Cardiac septum (tissue), 1 donor: ENCODE measurements around the gene BACE2. TPM values are rescaled to one million over a fixed set of nuclear protein-coding genes. Genes with fewer than 3 reads are reported as not detected.

Experiments
- DNase-seq: peaks from one replicate; pipeline ENCODE4 v3.0.0-alpha.2; 2020; ENCODE audit warnings: low spot score
- intact Hi-C: fragments of 100-400 bp; cut with DNase I; formaldehyde crosslinking; loops from one replicate; pipeline ENCODE4 v1.14.0; 2022
- total RNA-seq: library from RNA; stranded (reverse); fragmentation: NEBNext Ultra II Directional; extraction: Animal tissue kit (Norgen Biotek cat#: 25700); gene quantifications from one replicate; pipeline ENCODE4 v1.2.1, GENCODE V29; 2021
- donor health status: DM: no; HTN: no; CAD: no.

Gene BACE2
- total RNA-seq, 1 donor from 2014 or later: 20.0 TPM

- intact Hi-C loops: loop anchor here (5.0 kb wide), 1 partner anchor 40 kb away; the partner anchor contains the start of gene BACE2
- DNase-seq: no peak
These were observed 39.7 kb downstream of the BACE2 start for GRCh38 chr21:41207401-41208375.

DNA sequence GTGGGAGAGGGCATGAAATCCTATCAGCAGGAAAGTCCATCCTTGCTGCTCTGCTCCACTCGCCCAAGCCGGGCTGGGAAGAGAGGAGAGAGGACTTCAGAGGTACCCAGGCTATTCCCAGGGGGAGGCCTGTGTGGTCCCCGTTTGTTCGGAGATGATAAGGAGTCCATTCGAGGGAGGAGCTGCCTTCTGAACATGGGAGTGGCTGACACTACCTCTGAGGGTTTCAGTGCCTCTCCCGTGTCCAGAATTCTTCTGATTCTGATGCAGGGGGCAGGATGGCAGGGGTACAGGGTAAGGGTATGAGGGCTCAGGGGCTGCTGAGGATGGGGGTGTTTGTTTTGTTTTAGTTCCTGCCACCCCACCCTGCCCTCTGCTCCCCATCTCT is 40.4 kb downstream of the BACE2 start:
- intact Hi-C loops: loop anchor here (5.0 kb wide), 1 partner anchor 41 kb away; the partner anchor contains the start of gene BACE2
- no peak for DNase-seq

GRCh38 chr21:41209016-41209619 is 41.2 kb downstream of the BACE2 start:
- intact Hi-C loops: loop anchor here (5.0 kb wide), 1 partner anchor 42 kb away; the partner anchor contains the start of gene BACE2
- DNase-seq: no peak

GRCh38 chr21:41210426-41211059 is 42.6 kb downstream of the BACE2 start:
- DNase-seq: no peak
- intact Hi-C loops: no loop called here

DNA sequence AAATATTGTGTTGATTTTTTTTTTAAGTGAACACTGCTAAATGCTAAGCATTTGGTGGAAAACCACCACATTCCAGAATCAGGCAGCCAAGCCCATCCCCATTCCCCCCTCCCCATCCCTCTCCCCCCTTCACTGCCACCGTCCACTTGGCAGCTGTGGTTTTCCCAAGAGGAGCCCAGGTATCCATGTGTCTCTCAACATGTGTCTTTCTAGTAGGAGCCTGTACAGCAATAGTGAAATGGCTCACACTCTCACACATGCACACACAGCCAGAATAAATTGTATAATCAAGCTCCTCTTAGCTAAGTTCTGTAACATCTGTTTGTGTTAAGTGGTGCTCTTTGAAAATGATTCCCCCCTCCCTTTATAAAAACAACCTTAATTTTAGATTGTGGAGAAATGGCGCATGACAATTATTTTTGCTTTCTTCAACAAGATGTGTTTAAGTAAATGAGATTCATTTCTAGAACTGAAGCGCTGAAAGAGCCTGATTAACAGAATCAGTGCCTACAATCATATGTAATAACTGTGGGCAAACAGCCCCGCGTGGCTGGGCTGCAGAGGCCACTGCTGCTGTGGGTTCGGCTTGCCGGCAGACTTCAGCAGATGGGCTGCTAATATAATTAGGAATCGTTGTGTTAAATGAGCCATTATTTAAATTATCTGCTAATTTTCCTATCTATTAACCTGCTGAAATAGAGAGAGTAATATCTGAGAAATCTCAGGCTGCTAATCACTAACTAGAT is 43.3 kb downstream of the BACE2 start:
- no peak for DNase-seq
- intact Hi-C loops: no loop called here

GRCh38 chr21:41213021-41213420 is 45.1 kb downstream of the BACE2 start:
- no peak for DNase-seq
- intact Hi-C loops: no loop called here

GRCh38 chr21:41215856-41216408 is 48.0 kb downstream of the BACE2 start:
- intact Hi-C loops: no loop called here
- no peak for DNase-seq

GRCh38 chr21:41216486-41216885 is 48.5 kb downstream of the BACE2 start:
- no peak for DNase-seq
- intact Hi-C loops: no loop called here

GRCh38 chr21:41217671-41218385 is 49.9 kb downstream of the BACE2 start:
- DNase-seq: no peak
- intact Hi-C loops: no loop called here

DNA sequence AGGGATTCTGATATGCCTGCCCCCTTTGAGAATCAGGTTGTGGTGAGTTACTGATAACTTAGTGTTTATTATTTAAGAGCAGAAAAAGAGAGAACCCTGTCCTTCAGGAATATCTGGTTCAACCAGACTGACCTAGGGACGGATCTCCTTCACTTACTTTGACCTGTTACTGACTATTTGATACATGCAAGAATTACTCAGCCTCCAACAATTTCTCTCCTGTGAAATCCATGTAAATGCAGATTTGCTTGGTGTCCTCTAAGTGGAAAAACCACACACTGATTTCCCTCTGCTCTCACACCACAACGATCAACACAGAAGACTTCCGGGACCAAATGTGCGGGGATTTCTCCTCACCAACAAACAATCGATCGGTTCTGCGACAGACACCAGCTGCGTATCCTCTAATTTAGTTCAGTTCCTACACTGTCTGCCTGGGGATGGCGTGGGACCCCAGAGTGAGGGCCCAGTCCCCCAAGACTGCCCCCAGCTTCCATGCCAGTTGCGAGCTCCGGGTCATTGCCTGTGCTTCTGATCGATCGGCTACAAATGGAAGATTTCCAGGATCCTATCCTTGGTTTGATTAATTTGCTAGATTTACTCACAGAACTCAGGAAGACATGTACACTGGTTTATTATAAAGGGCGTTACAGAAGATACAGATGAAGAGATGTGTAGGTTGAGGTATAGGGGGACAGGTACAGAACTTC is 51.7 kb downstream of the BACE2 start:
- intact Hi-C loops: no loop called here
- no peak for DNase-seq

DNA sequence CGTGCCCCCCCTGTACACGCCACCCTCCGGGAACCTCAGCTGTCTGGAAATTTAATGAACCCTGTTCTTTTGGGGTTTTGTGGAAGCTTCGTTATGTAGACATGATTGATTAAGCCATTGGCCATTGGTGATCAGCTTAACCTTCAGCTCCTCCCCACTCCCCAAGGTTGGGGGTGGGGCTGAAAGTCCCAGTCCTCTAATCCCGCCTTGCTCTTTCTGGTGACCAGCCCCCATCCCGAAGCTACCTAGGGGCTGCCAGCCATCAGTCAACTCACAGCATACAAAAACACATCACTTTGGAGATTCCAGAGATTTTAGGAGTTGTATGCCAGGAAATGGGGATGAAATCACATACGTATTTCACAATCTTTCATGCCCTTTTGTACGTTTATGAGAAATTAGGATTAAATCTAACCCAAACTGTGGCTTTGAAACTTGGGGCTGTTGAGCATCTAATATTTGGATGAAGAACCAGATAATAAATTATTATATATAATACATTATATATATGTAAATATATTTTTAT is 52.3 kb downstream of the BACE2 start:
- no peak for DNase-seq

GRCh38 chr21:41222247-41223068 is 54.5 kb downstream of the BACE2 start:
- intact Hi-C loops: no loop called here
- no peak for DNase-seq

More for the DNA sequence above, 52.3 kb downstream of the BACE2 start:
- intact Hi-C loops: no loop called here

- peak; percentile 26 for DNase-seq
- intact Hi-C loops: no loop called here
These were observed 58.9 kb downstream of the BACE2 start for GRCh38 chr21:41226853-41227252.

DNA sequence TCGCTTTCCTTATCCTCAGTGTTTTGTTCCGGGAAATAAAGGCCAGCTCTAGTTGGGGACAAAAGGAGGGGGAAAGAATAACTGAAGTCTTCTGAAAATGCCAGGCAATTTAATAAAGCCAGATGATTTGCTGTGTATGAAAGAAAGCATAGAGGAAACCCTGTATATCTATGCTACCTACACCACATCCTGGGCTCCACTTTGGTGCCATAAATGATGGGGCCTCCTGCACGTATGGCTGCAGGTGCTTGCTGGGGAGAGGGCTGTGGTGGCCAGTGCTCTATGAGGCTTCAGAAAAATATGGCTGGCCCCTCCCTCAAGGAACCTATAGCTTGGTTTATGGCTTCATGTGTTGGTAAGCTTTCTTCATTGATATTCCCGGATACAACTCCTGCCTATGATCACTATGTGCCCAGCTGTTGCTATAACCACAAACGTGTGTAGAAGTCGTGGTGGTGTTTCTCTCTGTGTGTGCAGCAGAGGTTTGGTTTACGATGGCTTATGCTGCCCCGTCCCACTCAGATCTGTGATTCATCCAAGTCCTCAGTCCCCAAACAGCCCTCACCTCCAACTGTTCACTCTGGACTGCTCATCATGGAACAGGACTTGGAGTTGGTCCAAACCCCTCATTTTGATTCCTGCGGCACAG is 59.5 kb downstream of the BACE2 start:
- intact Hi-C loops: no loop called here
- peak; percentile 20 for DNase-seq

GRCh38 chr21:41228006-41228370 is 60.0 kb downstream of the BACE2 start:
- no peak for DNase-seq
- intact Hi-C loops: no loop called here

DNA sequence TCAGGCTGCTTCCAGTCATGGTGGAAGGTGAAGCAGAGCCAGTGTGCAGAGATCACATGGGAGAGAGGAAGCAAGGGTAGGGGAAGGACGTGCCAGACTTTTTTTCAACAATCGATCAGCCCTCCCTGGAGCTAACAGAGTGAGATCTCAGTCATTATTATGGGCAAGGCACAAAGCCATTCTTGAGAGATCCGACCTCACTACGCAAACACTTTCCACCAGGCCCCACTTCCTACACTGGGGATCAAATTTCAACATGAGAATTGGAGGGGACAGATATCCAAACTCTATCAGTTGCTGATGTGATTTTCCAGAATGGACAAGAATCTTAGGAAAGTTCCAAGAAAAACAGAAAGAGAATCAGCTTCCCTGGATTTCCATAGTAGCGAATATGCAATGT is 60.5 kb downstream of the BACE2 start:
- intact Hi-C loops: no loop called here
- no peak for DNase-seq

- DNase-seq: peak; percentile 27
- intact Hi-C loops: no loop called here
These were observed 61.0 kb downstream of the BACE2 start for GRCh38 chr21:41228958-41229357.
